Activated CD4-positive, alpha-beta T cell treated with anti-CD3 and anti-CD28 coated beads for 4 hours (primary cell): Measurements from ENCODE around the gene TNFRSF25.
"Not testable (repeated sequence)": the region's sequence is repeated elsewhere in the genome, so short reads cannot be mapped to it uniquely, and the experiment has no call there.

Experiments used
- DNase-seq, 2 donors: peaks; one replicate each; pipeline ENCODE4 v3.0.0-alpha.2; 2020

TNFRSF25 gene

GRCh38 chr1:6501279-6501813, 35.4 kb upstream of the TNFRSF25 start:
- DNase-seq, result no peak

DNA sequence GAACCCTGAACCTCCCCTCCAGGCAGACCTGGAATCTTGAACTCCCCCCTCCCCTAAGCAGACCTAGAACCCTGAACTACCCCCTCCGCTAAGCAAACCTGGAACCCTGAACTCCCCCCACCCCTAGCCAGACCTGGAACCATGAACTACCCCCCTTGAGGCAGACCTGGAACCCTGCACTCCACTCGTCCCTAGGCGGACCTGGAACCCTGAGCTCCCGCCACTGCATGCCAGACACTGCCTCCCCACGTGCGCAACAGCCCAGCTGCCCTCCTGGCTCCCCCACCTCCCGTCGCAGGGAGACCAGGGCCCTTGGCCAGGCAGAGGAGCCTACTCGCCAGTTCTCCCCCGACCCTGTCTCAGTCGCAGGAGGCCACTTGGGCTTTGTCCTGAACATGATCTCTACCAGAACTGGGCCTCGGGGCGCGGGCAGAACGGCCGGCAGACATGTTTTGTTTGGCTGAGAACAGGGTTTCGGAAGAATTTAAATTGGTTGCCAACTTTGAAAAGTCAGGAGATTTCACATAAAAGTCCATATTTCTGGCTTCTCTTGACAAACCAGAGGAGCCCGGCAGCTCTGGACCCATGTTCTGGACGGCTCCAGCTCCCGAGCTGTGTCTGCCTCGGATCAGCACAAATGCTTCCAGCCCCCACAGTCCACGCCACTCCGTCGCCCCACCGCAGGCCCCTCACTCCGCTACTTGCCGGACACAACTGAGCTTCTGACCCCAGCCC, 34.7 kb upstream of the TNFRSF25 start:
- no peak for DNase-seq

- no peak for DNase-seq
Measured at GRCh38 chr1:6499296-6499695, 33.3 kb upstream of the TNFRSF25 start.

GRCh38 chr1:6498576-6499111, 32.7 kb upstream of the TNFRSF25 start:
- no peak for DNase-seq

DNA sequence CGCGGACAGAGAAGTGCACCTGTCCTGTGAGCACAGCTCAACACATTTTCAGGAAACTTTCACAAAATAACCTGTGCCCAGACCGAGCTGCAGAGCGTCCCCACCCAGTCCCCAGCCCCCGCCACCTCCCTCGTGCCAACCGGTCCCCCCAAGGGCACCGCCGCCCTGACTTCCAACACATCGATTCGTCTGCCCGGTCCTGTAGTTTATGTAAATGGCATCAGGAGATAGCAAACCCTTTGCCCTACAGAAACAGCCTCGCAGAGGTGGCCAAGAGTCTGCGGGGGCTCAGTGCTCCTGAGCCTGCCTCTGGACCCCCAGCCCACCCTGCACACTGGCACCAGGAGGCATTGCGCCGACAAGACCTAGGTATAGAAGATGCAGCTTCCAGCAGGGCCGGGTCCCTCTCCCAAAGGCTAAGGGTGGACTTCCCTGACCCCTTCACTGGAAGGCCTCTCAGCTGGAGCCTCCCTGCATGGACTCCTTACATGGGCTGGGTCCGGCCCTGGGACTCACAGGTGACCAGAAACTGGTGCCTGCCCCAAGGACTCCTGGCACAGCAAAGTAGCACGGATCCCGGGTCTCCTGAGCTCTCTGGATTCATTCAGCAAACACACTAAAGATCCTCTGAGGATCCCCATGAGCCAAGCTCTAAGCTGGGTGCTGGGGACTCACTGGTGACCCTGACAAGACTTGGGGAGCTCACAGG, 32.0 kb upstream of the TNFRSF25 start:
- no peak for DNase-seq

GRCh38 chr1:6497215-6497866, 31.4 kb upstream of the TNFRSF25 start:
- DNase-seq, result peak; percentile 31 to 56

DNA sequence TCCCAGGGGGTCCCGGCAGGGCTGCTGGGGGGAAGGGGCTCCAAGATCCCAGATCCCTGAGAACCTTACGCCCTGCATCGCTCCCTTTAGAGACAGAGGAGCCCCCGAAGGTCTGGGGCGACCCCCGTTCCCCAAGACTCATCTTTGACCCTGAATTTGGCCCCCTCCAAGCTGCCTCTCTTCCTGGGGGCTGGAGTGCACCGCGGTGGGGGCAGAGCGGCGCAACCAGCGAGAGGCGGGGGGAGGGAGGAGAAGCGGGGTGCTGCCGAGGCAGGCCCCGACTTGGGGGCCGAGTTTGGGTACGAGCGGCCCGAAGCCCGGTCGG, 30.9 kb upstream of the TNFRSF25 start:
- DNase-seq, result no peak

DNA sequence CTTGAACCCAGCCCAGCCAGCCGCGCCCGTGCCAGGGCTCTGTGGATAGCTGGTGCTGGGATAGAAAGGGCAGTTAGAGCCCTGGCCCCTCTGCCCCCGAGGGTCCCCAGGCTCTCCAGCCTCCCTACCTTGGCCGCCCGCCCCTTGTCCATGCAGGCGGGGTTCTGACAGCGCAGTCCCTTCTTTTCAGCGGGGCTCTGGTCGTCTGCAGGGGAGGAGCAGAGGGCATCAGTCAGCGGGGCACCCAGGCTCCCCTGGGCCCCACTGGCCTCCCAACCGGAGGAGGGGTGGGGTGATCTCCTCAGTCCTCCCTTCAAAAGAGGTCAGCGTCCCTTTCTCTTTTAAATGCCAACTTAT, 30.4 kb upstream of the TNFRSF25 start:
- no peak for DNase-seq

DNA sequence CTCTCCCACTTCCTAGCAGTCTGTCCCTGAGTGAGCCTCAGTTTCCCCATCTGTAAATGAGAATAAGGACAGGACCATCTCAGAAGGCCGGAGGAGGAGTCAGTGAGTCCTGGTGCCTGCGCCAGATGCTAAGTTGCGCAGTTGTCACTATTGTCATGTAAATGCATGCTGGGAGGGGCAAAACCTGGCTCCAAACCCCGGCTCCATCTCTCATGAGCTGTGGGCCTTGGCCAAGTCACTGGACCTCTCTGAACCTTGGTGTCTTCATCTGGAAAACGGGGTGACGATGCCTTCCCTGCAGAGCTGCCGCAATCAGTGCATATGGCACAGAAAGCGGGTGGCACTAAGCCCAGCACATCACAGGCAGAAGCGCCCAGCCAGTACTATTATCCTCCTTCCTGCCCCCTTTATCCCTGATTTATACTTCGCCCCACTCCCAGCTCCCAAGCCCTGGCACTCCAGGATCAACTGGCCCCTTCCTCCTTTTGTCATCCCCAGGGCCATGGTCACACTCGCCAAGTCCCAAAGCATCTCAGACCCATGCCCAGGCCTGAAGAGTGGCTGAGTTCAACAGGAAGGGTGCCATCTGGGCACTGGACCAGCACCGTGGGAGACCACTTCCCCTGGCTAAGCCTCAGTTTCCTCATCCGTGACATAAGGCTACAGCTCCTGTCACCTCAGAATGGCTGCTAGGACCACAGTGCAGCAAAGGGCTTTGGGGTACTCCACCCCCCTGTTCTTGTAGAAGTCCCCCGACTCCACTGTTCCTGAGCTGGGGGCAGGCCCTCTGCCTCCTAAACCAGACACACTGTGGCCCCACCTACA, 29.8 kb upstream of the TNFRSF25 start:
- no peak for DNase-seq

- DNase-seq, result no peak
Measured at GRCh38 chr1:6495041-6495441, 29.1 kb upstream of the TNFRSF25 start.

DNA sequence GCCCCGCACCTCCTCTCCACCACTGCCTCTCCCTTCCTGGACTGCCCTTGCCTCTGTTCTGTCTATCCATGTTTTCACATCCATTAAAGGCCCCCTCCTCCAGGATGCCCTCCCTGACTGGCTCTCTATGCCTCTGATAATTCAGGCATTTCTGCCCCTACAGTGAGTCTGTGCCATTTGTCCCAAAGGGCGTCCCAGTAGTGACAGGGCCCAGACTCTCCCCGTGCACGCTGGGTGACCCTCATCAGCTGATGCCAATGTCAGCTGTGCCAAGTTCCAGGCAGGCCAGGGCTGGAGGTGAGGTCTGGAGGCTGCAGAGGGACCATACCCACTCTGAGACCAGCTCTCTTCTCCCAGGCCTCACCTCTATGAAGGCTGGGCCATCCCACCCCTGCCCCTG, 28.7 kb upstream of the TNFRSF25 start:
- no peak for DNase-seq

- DNase-seq, result not testable (repeated sequence)
Measured at GRCh38 chr1:6493834-6494223, 27.9 kb upstream of the TNFRSF25 start.

DNA sequence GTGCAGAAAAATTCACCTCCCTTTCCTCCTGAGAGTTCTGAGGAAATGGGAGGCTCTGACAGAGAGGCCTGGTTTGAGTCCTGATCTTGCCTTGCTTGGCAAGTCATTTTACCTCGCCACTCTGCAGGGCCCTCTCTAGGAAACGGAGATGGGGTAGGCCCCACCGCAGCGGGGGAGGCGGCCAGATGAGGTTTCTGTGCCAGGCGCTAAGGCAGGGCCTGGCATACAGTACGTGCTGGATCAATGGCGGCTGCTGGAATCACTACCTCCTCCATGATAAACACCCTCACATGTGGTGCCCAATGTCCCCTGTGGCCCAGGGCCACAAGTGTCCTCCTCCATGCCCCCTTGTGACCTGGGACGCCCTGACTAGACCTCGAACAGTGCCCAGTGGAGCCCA, 26.0 kb upstream of the TNFRSF25 start:
- no peak for DNase-seq

DNA sequence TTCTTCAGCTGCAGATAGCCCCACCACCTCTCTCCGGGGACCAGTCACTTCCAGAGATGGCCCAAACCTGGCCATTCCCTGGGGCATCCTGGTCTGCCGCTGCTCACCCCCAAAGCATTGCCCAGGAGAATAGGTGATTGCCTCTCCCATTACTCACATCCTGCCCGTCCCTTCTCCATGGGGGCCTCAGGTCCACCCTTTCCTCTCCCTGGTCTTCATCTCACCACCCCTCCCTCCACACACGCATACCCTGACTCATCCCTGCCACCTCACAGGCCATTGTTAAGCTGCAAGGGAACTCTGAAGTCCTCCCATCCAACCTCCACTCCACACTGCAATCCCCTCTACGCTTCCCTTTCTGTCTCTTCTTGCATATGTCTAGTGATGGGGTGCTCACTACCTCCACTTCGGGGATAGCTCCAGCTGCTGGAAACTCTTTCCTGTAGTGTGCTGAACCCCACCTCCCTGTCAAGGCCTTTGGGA, 25.5 kb upstream of the TNFRSF25 start, which contains the start of gene PLEKHG5:
TSS of gene PLEKHG5 (minus strand) at position 188 of the 483 bp plus-strand sequence. CDS start 14,096 bp downstream, outside the sequence.
- no peak for DNase-seq

- no peak for DNase-seq
Measured at GRCh38 chr1:6491081-6491449, 25.1 kb upstream of the TNFRSF25 start.

- peak; percentile 38 to 57 for DNase-seq
Measured at GRCh38 chr1:6490181-6491080, 24.5 kb upstream of the TNFRSF25 start.

GRCh38 chr1:6489799-6490180, 23.8 kb upstream of the TNFRSF25 start:
- DNase-seq, result peak; percentile 73

DNA sequence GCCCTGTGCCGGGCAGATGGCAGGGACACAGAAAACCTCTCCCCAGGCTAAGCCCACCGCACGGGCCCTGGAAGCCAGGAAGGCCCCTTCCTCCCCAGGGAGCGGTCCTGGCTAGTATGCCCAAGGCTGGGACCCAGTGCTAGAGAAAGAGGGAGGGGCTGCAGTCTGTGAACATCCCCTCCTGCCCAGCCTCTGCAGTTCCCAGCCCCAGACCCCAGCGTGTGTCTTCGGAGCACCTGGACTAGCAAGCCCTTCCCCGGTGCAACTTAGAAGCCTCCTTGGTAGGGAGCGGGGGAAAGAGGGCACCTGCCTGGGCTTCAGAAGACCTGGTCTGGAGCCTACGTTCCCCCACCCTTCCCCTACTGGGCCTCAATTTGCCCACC, 23.4 kb upstream of the TNFRSF25 start:
- no peak for DNase-seq

DNA sequence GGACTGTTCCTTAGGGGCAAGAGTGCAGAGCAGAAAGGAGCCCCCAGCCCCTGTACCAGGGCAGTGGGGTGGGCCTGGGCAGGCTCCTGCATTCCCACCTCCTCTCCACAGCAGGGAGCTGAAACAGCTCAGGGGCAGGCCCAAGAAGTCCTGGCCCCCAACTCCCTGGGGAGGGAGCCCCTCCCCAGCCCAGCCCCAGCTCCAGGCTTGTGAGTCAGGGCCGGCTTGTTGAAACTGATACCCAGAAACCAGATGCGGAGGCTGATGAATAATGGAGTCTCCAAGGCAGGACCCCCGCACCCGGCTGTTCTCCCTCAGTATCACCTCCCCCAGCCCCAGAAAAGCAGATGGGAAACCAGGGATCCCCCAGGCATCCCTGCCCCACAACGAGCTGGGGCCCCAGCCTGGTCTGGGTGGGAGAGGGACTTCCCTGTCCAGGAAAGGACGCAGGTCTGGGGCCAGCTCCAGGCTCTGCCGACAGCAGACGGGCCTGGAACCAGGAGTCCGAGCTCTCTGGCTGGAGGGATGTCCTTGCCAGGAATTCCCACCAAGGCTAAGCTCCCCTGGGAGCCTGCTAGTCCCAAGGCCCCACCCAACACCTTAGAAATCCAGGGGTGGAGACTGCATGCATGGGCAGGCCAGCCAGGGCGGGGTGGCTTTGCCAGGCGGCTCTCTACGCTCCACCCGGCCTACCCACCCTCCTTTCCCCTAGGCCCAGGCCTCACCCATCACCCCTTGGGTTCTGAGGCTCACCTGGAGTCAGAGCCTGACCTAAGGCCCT, 22.8 kb upstream of the TNFRSF25 start:
- DNase-seq, result no peak

GRCh38 chr1:6487804-6488484, 22.0 kb upstream of the TNFRSF25 start:
- no peak for DNase-seq
